Activated naive CD4-positive, alpha-beta T cell treated with anti-CD3 and anti-CD28 coated beads, Interleukin-2, amount 50 U/mL, for 72 hours (primary cell): ENCODE measurements around the gene MST1. TPM values are rescaled to one million over a fixed set of nuclear protein-coding genes. Genes with fewer than 3 reads are reported as not detected.

Experiments used
- ATAC-seq, 2 donors: fragments of 150-1000 bp; cut with Tn5 transposase; 2 replicates each; pipeline ENCODE4 v1.10.0; 2021; ENCODE audit warnings: mild to moderate bottlenecking in 2 of 2, moderate library complexity in 2 of 2
- DNase-seq, 2 donors: peaks; one replicate each; pipeline ENCODE4 v3.0.0; 2021 to 2022; ENCODE audit warnings: low spot score in 2 of 2
- H3K27ac Mint-ChIP-seq, 2 donors: one replicate each; pipeline ENCODE4 v1.8.0; 2022; ENCODE audit warnings: mild to moderate bottlenecking in 2 of 2, mixed read lengths in 2 of 2
- H3K36me3 Mint-ChIP-seq, 2 donors: one replicate each; pipeline ENCODE4 v1.8.0; 2022; ENCODE audit warnings: mixed read lengths in 2 of 2
- H3K9me3 Mint-ChIP-seq, 2 donors: one replicate each; pipeline ENCODE4 v1.8.0; 2022; ENCODE audit warnings: mixed read lengths in 2 of 2
- total RNA-seq, 2 donors: library from RNA; stranded (reverse); gene quantifications; one replicate each; pipeline ENCODE4 v1.2.3, GENCODE V29; 2022

MST1 gene
- total RNA-seq, 2 donors from 2014 or later, result 11.8 to 15.9 TPM

DNA sequence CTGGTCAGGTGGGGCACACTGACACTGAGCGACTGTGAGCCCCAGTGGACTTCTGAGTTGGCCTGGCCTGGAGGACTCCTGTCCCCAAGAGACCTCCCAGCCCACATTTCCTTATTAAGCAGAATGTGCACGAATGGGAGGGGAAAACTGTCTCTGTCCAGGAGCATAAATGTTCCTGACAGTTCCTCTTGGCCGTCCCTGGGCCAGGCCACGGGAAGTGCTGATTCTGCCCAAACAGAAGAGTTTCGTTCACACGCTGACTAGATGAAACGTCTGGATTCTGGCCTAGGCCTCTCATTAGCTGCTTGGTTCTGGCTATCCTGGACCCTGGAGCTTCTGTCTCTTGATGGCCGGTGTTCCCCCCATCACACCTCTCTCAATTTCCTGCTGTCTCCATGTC is 44.6 kb downstream of the MST1 start:
- no peaks in the 10 kb centered on the region for H3K36me3 Mint-ChIP-seq
- H3K9me3 Mint-ChIP-seq, result no peaks in the 10 kb centered on the region
- ATAC-seq (no peak), DNase-seq (no peak)
- peak overlapping the region in 1 of 2 donors; percentile 16 for H3K27ac Mint-ChIP-seq

DNA sequence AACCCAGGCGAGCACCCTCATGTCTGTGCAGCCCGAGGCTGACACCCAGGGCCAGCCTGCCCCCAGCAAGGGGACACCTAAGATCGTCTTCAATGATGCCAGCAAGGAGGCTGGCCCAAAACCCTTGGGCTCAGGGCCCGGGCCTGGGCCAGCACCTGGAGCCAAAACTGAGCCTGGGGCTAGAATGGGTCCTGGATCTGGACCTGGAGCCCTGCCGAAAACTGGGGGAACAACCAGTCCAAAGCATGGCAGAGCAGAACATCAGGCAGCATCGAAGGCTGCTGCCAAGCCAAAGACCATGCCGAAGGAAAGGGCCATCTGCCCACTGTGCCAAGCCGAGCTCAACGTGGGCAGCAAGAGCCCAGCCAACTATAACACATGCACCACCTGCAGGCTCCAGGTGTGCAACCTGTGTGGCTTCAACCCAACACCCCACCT is 46.5 kb downstream of the MST1 start:
- ATAC-seq (no peak), DNase-seq (no peak)
- Mint-ChIP-seq H3K36me3 (no peaks in the 10 kb centered on the region), H3K27ac (no peak overlapping the region), H3K9me3 (no peaks in the 10 kb centered on the region)

GRCh38 chr3:49641921-49642707 is 47.2 kb downstream of the MST1 start:
- no peak for ATAC-seq
- Mint-ChIP-seq H3K9me3 (no peaks in the 10 kb centered on the region), H3K27ac (no peak overlapping the region)

GRCh38 chr3:49641292-49641691 is 48.0 kb downstream of the MST1 start:
- ATAC-seq, result no peak
- DNase-seq, result no peak
- Mint-ChIP-seq H3K27ac (no peak overlapping the region), H3K9me3 (no peaks in the 10 kb centered on the region), H3K36me3 (no peaks in the 10 kb centered on the region)

More at GRCh38 chr3:49641921-49642707, 47.2 kb downstream of the MST1 start:
- H3K36me3 Mint-ChIP-seq, result no peaks in the 10 kb centered on the region
- DNase-seq, result no peak

- Mint-ChIP-seq H3K9me3 (no peaks in the 10 kb centered on the region), H3K36me3 (no peaks in the 10 kb centered on the region), H3K27ac (no peak overlapping the region)
- no peak for ATAC-seq
- DNase-seq, result no peak
Observed at GRCh38 chr3:49639551-49639950, 49.7 kb downstream of the MST1 start.

- H3K9me3 Mint-ChIP-seq, result no peaks in the 10 kb centered on the region
- H3K27ac Mint-ChIP-seq, result no peak overlapping the region
- DNase-seq, result no peak
- no peak for ATAC-seq
- no peaks in the 10 kb centered on the region for H3K36me3 Mint-ChIP-seq
Observed at GRCh38 chr3:49638445-49638844, 50.8 kb downstream of the MST1 start.

DNA sequence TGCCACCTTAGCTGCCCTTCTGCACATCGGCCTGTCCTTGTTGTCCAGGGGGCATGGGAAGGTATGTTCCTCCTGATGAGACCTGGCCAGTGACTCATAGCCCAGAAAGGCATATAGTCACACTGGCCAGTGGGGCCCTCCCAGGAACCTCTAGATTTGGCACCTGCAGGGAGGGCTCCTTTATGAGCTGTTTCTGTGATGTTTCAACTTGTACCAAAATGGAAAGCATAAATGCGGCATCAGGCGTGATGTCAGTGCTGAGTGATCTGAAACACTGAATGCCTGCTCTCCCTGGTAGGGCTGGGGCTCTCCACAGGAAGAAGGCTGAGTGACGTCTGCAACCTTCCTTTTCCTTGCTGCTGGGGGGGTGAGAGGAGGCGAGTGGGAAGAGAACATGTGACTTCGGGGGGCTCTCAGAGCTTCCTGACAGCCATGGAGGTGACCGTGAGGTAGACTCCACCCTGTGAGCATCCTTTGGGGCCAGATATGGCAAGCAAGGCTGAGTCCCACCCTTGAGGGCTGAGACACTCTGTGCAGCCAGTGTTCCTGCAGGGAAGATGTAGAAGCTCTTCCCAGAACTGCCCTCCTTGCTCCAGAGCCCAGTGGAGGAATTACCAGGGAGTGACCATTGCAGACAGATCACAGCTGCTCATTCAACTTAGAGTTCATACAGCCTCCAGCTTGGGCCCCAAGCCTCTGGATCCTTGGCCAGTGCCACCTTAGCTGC is 52.2 kb downstream of the MST1 start:
- H3K9me3 Mint-ChIP-seq, result peaks cover 0 to under 1% of the 10 kb centered on the region in 2 donors
- DNase-seq (no peak), ATAC-seq (peak; percentile 32 to 64)
- no peak overlapping the region for H3K27ac Mint-ChIP-seq
- no peaks in the 10 kb centered on the region for H3K36me3 Mint-ChIP-seq

- Mint-ChIP-seq H3K36me3 (no peaks in the 10 kb centered on the region), H3K9me3 (peaks cover 0 to 7% of the 10 kb centered on the region in 2 donors), H3K27ac (no peak overlapping the region)
- no peak for DNase-seq
- ATAC-seq, result no peak
Observed at GRCh38 chr3:49634736-49635135, 54.5 kb downstream of the MST1 start.

Other genes starting within 250 kb of the MST1 start
- 10 to 100 TPM in 1 of 2 donors, 1 to 10 TPM in 1; 9.3 to 10.1 TPM for gene DAG1, start 219.2 kb downstream of the MST1 start, total RNA-seq
- gene BSN, start 135.0 kb downstream of the MST1 start, total RNA-seq, result under 1 TPM; 0.06 to 0.20 TPM
- 100 to 1,000 TPM; 137 to 164 TPM for gene APEH, start 15.1 kb downstream of the MST1 start, total RNA-seq
- 10 to 100 TPM; 25.5 to 34.0 TPM for gene RNF123, start 83 bp upstream of the MST1 start, total RNA-seq
- not detected for gene AMIGO3, start 30.2 kb upstream of the MST1 start, total RNA-seq
- gene GMPPB, start 34.5 kb upstream of the MST1 start, total RNA-seq, result 10 to 100 TPM; 29.9 to 31.6 TPM
- 10 to 100 TPM; 26.2 to 26.9 TPM for gene IP6K1, start 97.1 kb upstream of the MST1 start, total RNA-seq
- gene CDHR4, start 110.4 kb upstream of the MST1 start, total RNA-seq, result under 1 TPM; 0.25 to 0.32 TPM
- under 1 TPM; 0.30 to 0.49 TPM for gene INKA1, start 113.8 kb upstream of the MST1 start, total RNA-seq
- 100 to 1,000 TPM; 101 to 133 TPM for gene UBA7, start 124.5 kb upstream of the MST1 start, total RNA-seq
- gene TRAIP, start 167.1 kb upstream of the MST1 start, total RNA-seq, result 10 to 100 TPM; 30.0 TPM
- under 1 TPM; 0.43 to 0.48 TPM for gene CAMKV, start 180.4 kb upstream of the MST1 start, total RNA-seq
- 1 to 10 TPM in 1 of 2 donors, under 1 TPM in 1; 0.68 to 2.8 TPM for gene MST1R, start 214.4 kb upstream of the MST1 start, total RNA-seq
- 1 to 10 TPM; 6.0 to 8.4 TPM for gene MON1A, start 240.3 kb upstream of the MST1 start, total RNA-seq